Activated T-cell treated with anti-CD3 and anti-CD28 coated beads, Interleukin-2, amount 50 U/mL, for 24 hours (primary cell): ENCODE measurements around the gene P2RX3.
"Not testable (repeated sequence)": the region's sequence is repeated elsewhere in the genome, so short reads cannot be mapped to it uniquely, and the experiment has no call there.

Experiments used
- DNase-seq: peaks from one replicate; pipeline ENCODE4 v3.0.0-alpha.2; 2020
- H3K27ac Mint-ChIP-seq: 2 replicates; pipeline ENCODE4 v1.8.0; 2020; ENCODE audit warnings: mild to moderate bottlenecking, mixed read lengths
- H3K27me3 Mint-ChIP-seq: 2 replicates; pipeline ENCODE4 v1.8.0; 2020; ENCODE audit warnings: mixed read lengths
- H3K36me3 Mint-ChIP-seq: 2 replicates; pipeline ENCODE4 v1.8.0; 2020; ENCODE audit warnings: low read depth, mixed read lengths
- H3K4me1 Mint-ChIP-seq: 2 replicates; pipeline ENCODE4 v1.8.0; 2020; ENCODE audit warnings: low read depth, mixed read lengths
- H3K4me3 Mint-ChIP-seq: 2 replicates; pipeline ENCODE4 v1.8.0; 2020; ENCODE audit warnings: mild to moderate bottlenecking, moderate library complexity, mixed read lengths
- H3K9me3 Mint-ChIP-seq: 2 replicates; pipeline ENCODE4 v1.8.0; 2020; ENCODE audit warnings: mixed read lengths

Gene P2RX3

DNA sequence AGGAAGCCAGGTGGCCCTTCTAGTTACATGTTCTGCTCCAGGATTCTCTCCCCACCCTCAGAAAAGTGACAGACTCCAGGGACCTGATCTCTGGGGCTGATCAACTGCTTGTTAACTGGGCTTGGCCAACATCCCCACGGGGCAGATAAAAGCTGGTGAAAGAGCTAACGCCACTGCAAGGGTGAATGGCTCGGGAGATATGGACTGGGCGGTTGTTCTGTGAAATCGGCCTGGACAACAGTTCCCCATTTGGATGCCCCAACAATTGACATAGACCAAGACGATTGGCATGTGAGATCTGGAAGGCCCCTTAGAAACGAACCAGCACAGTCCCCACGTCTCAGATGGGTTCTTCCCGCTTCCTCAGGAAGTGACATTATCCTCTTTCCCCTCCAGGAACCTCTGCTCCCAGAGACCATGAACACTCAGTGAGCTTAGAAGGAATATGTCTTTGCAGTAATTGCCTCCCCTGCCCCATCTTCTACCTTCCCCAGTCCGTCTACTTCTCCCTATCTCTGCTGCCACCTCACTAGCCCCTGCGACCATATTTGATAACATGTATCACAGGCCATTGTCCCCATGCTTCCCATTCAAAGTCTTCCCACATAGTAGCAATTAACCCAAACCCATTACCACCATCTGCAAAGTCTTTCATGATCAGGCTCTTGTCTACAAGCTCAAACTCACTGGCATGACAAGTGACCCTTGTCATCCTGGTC lies 57.9 kb downstream of the P2RX3 start:
- Mint-ChIP-seq H3K36me3 (no peaks in the 10 kb centered on the region), H3K9me3 (no peaks in the 10 kb centered on the region), H3K4me3 (no peak overlapping the region), H3K4me1 (no peaks in the 10 kb centered on the region), H3K27ac (no peak overlapping the region), H3K27me3 (no peaks in the 10 kb centered on the region)
- no peak for DNase-seq

DNA sequence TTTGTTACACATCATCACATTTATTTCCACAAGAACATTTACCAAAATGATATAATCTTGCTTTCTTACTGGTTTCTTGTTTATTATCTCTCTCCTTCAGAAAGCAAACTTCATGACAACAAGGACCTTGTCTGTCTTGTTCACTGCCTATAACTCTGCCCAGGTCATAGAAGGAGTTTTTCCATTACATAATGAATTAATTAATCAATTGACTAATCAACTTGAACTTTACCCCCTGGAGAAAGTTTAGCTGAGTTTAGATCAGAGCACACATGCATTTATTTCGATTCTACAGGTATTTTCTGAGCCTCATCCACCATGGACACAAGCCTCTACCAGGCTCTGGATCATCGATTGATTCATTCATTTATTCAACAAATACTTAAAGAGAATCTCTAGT lies 58.6 kb downstream of the P2RX3 start:
- no peak for DNase-seq
- Mint-ChIP-seq H3K36me3 (no peaks in the 10 kb centered on the region), H3K4me1 (no peaks in the 10 kb centered on the region), H3K9me3 (no peaks in the 10 kb centered on the region), H3K27me3 (no peaks in the 10 kb centered on the region), H3K4me3 (no peak overlapping the region), H3K27ac (no peak overlapping the region)

DNA sequence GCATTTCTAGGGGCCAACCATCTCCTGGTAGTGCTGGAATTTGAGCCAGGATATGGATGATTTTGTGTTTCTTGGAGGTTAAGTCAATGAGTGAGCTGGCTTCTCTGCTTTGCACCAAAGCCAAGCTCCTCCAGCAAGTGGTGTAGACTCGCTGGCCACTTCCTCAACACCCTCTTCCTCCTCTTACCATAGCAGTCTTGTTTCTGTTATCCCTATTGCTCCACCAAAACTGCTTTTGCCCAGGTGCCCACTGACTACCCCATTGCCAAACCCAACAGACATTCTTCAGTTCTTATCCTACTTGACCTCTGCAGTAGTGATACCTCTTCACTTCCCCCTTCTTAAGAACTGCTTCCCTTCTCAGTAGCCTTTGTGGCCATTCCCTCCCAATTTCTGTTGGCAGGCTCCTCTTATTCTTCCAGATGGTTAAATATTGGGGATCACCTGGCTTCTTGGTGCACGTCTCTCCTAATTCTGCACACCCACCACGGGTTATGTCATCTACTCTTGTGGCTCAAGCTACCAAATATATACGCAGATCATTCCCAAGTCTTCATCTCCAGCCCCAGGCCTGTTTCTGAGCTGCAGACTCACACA lies 59.3 kb downstream of the P2RX3 start:
- Mint-ChIP-seq H3K4me1 (no peaks in the 10 kb centered on the region), H3K9me3 (no peaks in the 10 kb centered on the region), H3K4me3 (no peak overlapping the region), H3K27ac (no peak overlapping the region), H3K27me3 (no peaks in the 10 kb centered on the region), H3K36me3 (peaks cover 2% of the 10 kb centered on the region)
- DNase-seq, result no peak

DNA sequence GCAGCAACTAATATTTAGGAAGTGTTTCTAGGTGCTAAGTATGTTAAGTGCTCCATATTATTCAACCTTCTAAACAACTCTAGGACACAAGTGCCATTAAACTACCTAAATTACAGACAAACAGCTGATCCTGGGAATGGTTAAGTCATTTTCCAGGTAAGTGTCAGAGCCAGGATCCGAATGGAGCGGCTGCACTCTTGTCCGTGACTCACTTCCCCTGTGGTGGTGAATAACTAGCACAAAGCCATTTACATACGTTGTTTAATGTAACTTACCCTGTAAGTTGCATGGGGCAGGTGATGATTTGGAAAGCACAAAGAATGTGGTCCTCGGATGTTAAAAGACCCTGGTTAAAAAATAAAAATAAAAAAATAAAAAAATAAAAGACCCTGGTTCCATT lies 61.1 kb downstream of the P2RX3 start:
- no peak for DNase-seq
- peaks cover 15% of the 10 kb centered on the region for H3K36me3 Mint-ChIP-seq
- no peak overlapping the region for H3K4me3 Mint-ChIP-seq
- no peak overlapping the region for H3K27ac Mint-ChIP-seq
- no peaks in the 10 kb centered on the region for H3K9me3 Mint-ChIP-seq
- H3K4me1 Mint-ChIP-seq, result peaks cover 4% of the 10 kb centered on the region
- H3K27me3 Mint-ChIP-seq, result no peaks in the 10 kb centered on the region

DNA sequence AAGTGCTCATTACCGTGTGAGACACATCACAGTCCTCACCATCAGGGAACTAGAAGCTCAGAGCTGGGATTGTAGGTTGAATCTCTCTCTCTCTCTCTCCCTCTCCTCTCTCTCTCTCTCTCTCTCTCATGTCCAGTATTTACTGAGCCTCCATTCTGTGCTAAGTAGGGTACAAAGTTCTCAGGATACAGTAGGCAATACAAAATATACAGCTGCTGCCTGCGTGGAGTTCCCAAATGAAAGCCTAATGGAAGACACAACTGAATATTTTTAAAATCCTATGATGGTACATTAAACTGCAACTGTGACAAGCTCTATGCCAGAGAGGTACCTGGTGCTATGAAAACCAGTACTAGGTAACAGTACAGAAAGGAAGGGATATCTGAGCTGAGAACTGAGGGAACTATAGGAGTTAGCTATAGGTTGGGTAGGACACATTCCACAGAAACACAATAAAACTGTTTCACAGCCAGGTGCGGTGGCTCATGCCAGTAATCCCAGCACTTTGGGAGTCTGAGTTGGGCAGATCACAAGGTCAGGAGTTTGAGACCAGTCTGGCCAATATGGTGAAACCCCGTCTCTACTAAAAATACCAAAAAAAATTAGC lies 61.9 kb downstream of the P2RX3 start:
- Mint-ChIP-seq H3K4me3 (no peak overlapping the region), H3K9me3 (no peaks in the 10 kb centered on the region), H3K27me3 (no peaks in the 10 kb centered on the region), H3K36me3 (peaks cover 23% of the 10 kb centered on the region), H3K27ac (no peak overlapping the region), H3K4me1 (peaks cover 11% of the 10 kb centered on the region)
- no peak for DNase-seq

DNA sequence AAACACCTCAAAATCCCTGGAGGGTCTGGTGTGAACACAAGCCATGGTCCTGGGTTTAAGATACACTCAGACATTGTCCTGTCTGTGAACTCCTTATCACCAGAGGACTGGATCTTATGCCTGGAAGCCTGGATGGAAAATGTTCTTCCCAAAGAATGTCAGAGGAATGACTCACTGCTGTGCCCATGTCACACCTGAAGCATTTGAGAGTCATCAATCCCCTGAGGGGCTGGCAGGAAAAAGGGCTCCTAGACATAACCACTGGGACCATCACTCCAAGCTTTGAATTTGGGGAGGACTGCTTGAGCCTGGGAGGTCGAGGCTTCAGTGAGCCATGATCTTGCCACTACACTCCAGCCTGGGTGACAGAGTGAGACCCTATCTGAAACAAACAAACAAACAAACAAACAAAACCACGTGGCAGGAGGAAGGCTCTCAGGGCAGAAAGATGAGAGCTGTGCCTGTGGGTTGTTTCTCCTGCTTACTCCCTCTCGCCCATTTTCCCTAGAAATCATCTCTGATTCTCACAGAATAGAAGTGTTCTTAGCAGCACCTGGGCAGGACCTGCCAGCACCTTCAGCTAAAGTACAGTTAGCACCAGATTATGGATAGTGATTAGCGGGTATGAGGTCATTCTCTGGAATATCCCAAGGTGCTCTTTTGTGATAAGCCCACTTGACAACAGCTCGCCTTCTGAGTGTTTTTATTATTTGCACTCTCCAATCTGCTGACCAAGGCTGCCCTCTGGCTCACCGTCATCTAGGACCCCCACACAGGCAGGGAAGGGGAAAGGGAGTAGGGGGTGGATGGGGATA lies 64.2 kb downstream of the P2RX3 start:
- Mint-ChIP-seq H3K27me3 (no peaks in the 10 kb centered on the region), H3K4me3 (no peak overlapping the region), H3K36me3 (peaks cover 46% of the 10 kb centered on the region), H3K4me1 (peaks cover 35% of the 10 kb centered on the region), H3K9me3 (no peaks in the 10 kb centered on the region), H3K27ac (peak overlapping the region; percentile 46)
- peak; percentile 23 for DNase-seq

DNA sequence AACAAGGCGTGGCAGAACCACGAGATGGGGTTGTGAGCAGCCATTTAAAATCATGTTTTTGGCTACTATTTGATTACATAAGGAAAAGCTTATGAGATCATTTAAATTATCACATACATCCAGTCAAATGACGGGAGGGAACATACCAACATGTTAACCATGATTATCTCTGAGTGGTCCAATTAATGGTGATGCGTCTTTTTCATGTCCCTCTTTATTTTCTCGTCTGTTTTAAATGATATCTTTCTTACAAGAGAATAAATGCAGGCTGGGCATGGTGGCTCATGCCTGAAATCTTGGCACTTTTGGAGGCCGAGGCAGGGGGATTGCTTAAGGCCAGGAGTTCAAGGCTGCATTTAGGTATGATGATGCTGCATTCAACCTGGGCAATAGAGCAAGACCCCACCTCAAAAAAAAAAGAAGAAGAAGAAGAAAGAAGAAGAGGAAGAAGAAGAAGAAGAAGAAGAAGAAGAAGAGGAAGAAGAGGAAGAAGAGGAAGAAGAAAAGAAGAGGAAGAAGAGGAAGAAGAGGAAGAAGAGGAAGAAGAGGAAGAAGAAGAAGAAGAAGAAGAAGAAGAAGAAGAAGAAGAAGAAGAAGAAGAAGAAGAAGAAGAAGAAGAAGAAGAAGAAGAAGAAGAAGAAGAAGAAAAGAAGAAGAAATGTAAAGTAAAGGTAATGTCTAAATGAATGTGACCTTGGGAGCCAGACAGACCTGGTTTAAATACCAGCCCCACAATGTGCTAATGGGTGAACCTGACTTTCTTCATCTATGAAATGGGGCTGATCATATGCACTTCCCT lies 65.0 kb downstream of the P2RX3 start:
- H3K27me3 Mint-ChIP-seq, H3K9me3 Mint-ChIP-seq, H3K4me3 Mint-ChIP-seq, H3K27ac Mint-ChIP-seq: not testable (repeated sequence)
- DNase-seq, result peak; percentile 12
- Mint-ChIP-seq H3K4me1 (peaks cover 43% of the 10 kb centered on the region), H3K36me3 (peaks cover 54% of the 10 kb centered on the region)

DNA sequence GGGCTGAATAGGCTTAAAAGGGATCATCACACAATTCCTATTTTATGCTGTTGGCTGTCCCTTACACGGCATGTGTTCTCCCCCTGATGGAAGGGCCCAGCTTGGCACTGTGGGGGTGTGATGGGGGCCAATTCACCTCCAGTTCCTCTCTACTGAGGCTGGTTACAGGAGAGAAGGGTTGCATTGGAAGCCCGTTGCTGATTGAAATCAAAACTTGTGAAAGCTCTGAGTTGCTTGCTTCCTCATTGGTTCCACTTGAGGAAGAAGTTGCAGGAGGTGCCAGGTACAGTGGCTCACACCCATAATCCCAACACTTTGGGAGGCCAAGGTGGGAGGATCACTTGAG lies 65.6 kb downstream of the P2RX3 start:
- Mint-ChIP-seq H3K4me3 (no peak overlapping the region), H3K4me1 (peaks cover 48% of the 10 kb centered on the region), H3K27me3 (no peaks in the 10 kb centered on the region), H3K9me3 (no peaks in the 10 kb centered on the region), H3K27ac (peak overlapping the region; percentile 36), H3K36me3 (peaks cover 60% of the 10 kb centered on the region)
- peak; percentile 34 for DNase-seq

DNA sequence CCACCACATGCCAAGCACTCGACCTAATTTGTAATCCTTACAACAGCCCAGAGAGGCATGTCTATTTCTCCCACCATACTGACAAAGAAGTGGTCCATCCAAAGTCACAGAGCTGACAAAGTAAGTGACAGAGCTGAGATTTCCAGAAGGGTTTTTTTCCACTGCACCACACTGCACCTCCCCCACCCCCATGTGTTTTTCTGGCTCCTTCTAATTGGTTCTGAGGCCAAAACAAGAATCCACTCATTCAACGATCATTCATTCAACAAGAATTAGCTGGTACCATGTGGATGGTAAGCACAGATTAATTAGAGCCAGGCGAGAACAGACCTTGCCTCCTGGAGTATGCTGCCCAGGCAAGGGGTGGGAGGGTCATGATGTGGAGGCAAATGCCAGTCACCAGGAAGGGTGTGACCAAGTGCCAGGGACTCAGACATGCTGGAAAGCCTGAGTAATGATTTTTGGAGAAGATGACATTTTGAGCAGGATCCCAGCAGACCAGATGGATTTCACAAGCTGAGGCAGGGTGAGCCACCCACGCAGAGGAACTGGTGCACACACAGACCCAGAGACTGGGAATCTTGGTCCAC lies 67.2 kb downstream of the P2RX3 start:
- peak overlapping the region; percentile 96 for H3K27ac Mint-ChIP-seq
- no peak overlapping the region for H3K4me3 Mint-ChIP-seq
- no peak for DNase-seq
- peaks cover 64% of the 10 kb centered on the region for H3K4me1 Mint-ChIP-seq
- H3K9me3 Mint-ChIP-seq, result no peaks in the 10 kb centered on the region
- H3K27me3 Mint-ChIP-seq, result no peaks in the 10 kb centered on the region
- H3K36me3 Mint-ChIP-seq, result peaks cover 76% of the 10 kb centered on the region

DNA sequence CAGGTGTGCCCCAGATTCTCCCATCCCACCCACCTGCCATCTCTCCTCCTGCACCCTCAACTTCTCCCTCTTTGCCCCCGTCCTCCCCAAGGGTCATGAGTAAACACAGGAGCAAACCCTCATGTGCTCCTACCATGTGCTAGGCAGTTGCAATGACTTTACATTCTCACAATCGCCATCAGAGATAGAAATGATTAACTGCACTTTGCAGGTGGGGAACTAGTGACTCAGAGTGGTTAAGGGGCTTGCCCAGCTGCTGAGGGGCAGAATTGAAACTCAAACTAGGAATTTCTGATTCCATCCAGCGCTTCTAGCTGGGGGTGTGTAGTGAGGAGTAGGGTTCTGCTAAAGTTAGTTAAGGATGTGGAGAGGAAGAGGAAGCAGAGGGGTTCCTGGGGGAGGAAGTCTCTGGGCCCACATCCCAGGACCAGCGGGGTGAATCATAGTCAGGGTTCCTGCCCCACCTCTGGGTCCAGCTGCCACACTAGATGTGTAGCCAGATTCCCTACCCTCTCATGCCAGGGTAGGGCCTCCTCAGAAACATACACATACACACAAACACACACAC lies 68.3 kb downstream of the P2RX3 start:
- H3K9me3 Mint-ChIP-seq, result no peaks in the 10 kb centered on the region
- H3K4me1 Mint-ChIP-seq, result peaks cover 70% of the 10 kb centered on the region
- peak overlapping the region; percentile 48 for H3K4me3 Mint-ChIP-seq
- H3K36me3 Mint-ChIP-seq, result peaks cover 83% of the 10 kb centered on the region
- DNase-seq, result peak; percentile 72
- peak overlapping the region; percentile 96 for H3K27ac Mint-ChIP-seq
- no peaks in the 10 kb centered on the region for H3K27me3 Mint-ChIP-seq

DNA sequence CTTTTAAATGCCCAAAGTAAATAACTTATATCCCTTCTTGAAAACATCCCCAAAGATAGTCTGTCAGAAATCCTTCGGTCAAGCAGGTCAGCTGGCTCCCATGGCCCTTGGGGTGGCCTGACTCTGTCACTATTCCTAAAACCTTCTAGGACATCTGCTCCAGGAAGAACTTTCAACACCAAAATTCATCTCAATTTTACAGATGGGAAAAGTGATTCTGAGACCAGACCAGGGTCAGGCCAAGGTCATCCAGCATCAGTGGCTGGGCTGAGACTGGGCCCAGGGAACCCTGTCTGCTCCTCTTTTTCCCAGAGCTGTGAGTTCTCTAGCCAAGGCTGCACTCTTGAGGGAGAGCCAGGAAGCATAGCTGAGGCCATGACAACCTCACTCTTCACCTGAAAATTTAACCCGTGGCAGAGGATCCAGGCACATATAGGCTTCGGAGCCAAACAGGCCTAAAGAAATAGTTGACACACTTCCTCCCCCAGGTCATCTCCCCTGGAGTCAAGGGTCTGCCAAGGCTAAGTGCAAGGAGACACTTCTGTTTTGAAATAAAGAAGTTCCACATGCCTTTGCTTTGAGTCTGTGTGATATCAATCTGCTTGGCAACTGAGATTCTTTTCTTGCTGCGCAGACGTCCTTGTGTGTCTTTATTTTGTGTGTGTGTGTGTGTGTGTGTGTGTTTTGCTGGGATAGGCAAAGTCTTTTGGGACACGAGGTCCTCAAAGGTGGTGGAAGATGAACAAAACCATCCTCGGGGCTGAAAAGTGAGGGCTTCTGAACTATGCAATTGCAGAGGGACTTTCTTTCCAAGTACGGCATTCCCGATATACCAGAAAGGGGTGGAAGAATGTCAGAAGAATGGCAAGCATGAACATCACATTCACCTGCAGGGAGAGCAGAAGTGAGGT lies 69.1 kb downstream of the P2RX3 start:
- H3K4me3 Mint-ChIP-seq, result peak overlapping the region; percentile 48
- no peaks in the 10 kb centered on the region for H3K27me3 Mint-ChIP-seq
- no peaks in the 10 kb centered on the region for H3K9me3 Mint-ChIP-seq
- peak overlapping the region; percentile 96 for H3K27ac Mint-ChIP-seq
- peaks cover 91% of the 10 kb centered on the region for H3K36me3 Mint-ChIP-seq
- H3K4me1 Mint-ChIP-seq, result peaks cover 74% of the 10 kb centered on the region
- DNase-seq, result peak; percentile 28

DNA sequence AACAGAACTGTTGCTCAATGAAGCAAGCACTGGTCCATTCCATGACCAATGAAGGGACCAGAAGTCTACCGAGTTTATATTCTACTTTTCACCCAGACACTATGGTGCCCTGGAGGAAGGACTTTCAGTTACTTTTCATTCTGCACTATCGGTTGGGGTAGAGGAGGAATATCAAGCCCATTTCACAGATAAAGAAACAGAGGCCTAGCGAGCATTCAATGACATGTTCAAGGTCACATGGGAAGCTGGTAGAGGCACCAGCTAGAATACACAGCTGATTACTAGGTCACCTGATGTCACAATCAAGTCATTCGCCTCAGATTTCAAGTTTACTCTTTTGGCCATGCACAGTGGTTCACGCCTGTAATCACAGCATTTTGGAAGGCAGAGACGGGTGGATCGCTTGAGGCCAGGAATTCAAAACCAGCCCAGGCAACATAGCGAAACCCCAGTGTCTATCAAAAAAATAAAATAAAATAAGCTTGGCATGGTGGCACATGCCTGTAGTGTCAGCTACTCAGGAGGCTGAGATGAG lies 69.9 kb downstream of the P2RX3 start:
- no peaks in the 10 kb centered on the region for H3K9me3 Mint-ChIP-seq
- peaks cover 91% of the 10 kb centered on the region for H3K36me3 Mint-ChIP-seq
- no peaks in the 10 kb centered on the region for H3K27me3 Mint-ChIP-seq
- H3K4me1 Mint-ChIP-seq, result peaks cover 79% of the 10 kb centered on the region
- peak overlapping the region; percentile 96 for H3K27ac Mint-ChIP-seq
- peak; percentile 25 for DNase-seq
- H3K4me3 Mint-ChIP-seq, result no peak overlapping the region

DNA sequence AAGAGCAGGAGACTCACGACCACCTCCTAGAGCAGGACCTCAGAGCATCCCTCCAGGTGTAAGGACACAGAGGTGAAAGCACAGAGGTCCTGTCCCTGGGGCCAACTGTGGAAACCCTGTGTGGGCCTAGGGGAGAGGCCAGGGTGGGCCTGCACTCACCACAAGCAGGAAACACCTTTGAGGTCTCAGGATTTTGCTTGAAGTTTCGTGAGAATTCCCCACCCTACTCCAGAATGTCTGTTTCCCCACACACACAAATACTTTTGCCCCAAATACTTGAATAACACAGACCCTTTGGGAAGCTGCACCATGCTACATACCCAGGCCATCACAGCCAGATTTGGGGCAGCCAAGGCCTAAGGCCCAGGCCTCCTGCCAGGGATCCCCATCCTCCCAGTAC lies 70.6 kb downstream of the P2RX3 start:
- Mint-ChIP-seq H3K27ac (peak overlapping the region; percentile 96), H3K4me1 (peaks cover 84% of the 10 kb centered on the region), H3K36me3 (peaks cover 94% of the 10 kb centered on the region)

More for the DNA sequence above, 70.6 kb downstream of the P2RX3 start:
- DNase-seq, result peak; percentile 28
- no peak overlapping the region for H3K4me3 Mint-ChIP-seq
- H3K27me3 Mint-ChIP-seq, result no peaks in the 10 kb centered on the region
- H3K9me3 Mint-ChIP-seq, result no peaks in the 10 kb centered on the region
